GM21381 (cell line): Measurements from ENCODE around the gene MYNN.
A peak's percentile ranks its signal among the peaks of the same experiment; 100 is the strongest.

ENCODE experiments used
- ATAC-seq: cut with Tn5 transposase; IDR thresholded peaks from one replicate; pipeline ENCODE4 v1.9.1; 2021; ENCODE audit warnings: mild to moderate bottlenecking, moderate library complexity; ENCODE audit not compliant: unreplicated experiment

The MYNN gene

DNA sequence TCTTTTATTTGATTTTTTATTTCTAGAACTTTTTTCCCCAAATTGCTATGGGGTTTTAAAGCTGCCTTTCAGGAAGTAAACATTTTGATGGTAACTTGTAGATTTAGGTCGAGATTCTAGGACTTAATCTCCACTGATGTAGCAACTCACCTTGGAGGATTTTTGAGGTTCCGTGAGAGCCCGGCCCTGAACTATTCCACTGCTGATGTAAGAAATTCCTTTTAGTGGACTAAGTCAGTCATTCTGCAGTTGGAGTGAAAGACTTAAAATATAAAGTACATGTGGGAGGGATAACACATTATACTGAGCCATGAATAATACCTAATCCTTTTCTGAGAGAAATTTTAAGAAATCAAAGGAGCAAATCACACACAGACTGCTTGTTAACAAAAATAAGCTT is 52.1 kb downstream of the MYNN start:
- no peak for ATAC-seq

DNA sequence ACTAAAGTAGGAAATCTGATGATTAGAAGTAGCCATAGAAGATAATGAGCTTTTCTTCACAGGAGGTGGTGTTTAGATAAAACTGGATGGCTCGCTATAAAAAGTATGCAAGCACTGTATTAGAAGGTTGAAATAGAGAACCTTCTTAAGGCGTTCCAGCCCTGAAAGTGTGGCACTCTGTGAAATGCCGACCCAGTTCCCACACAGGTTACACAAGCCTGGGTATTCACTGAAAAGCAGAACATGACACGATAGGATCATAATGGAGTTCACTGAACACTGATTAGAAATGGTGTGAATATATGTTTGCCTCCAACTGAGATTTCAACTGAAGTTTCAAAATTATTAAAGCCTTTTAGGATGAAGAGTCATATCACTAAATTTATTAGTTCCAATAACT is 54.5 kb downstream of the MYNN start:
- no peak for ATAC-seq

DNA sequence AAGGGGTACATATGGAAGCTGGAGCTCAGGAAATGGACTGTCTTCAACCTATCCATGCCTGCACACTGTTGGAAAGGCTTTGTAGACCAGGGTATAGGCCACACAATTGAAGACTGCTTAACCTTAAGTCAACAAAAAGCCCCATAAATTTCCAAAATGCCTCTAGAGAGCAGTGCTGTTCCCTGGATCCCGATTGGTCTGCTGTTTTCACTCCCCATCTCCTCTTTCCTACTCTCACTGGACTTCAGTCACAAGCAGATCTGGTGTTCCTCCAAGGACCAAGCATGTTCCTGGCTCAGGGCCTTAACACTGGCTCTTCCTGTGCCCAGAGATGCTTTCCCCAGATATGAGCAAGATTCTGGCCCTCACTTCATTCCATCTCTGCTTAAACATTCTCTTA is 62.3 kb downstream of the MYNN start:
- ATAC-seq, result peak; percentile 15

DNA sequence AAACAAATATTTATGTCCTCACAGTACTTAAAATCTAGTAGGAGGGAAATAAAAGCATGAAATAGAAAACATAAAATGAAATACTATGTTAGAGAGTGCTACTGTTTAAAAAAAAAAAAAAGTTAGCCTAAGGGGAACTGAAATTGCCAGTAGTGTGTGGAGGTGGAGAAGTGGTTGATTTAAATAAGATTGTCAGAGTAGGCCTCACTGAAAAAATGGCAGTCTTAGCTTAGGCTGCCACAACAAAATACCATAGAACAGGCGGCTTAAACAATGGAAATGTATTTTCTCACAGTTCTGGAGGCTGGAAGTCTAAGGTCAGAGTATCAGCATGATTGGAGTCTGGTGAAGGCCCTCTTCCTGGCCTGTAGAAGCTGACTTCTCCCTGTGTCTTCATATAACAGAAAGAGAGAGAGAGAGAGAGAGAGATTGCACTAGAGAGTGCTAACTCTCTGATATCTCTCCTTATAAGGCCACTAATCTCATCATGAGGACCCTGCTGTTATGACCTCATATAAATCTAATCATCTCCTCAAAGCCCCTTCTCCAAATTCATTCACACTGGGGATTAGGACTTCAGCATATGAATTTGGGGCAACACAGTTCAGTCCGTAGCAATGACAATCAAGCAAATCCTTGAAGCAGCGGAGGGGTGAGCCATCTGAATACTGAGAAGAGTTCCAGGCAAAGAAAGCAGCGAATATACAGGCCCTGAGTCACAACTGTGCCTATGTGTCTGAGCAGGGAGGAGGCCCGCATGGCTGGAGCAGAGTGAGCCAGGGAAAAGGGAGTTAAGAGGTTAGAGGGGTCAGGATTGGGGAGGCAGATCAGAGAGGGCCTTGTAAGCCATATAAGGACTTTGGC is 63.1 kb downstream of the MYNN start:
- peak; percentile 80 for ATAC-seq

DNA sequence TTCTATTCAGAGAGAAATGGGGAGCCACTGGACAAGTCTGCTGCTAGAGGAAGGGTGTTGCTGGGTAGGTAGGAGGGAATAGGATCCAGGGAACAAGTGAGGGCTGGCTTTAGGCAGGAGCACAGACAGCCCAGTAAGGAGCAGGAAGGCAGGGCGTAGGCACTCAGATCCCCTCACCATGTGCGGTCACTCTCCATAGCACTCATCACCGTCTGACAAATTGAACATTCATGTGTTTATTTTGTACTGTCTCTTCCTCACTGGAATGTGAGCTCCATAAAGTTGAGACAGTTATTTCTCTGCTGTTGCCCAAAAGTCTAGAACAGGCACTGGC is 63.7 kb downstream of the MYNN start:
- ATAC-seq, result no peak

DNA sequence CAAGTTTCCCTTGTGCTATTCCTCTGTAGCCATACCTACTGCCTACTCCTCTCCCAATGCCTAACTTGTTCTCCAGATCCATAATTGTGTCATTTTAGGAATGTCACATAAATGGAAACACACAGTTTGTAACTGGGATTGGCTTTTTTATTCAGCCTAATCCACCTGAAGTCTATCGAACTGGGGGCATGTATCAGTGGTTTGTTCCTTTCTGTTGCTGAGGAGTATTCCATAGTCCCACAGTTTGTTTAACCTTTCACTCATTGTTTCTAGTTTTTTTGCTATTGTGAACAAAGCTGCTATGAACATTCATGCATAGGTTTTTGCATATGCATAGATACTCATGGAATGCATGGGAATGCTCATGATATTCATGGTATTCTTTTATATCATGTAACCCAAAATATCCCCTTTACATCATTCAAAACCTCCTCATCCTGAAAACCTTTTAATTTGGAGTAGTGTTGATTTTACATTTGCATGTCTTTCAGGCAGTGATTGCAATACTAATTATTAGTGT is 65.4 kb downstream of the MYNN start:
- no peak for ATAC-seq
